BLaER1 treated with 17β-estradiol and CSF1 and Interleukin-3, amounts not matched to agents 10 nM and 100 nM (cell line): Measurements from ENCODE around the gene FIG4.
"Not testable (repeated sequence)": the region's sequence is repeated elsewhere in the genome, so short reads cannot be mapped to it uniquely, and the experiment has no call there.

Experiments
- H3K27ac ChIP-seq, 11 experiments: shearing (Covaris generic); formaldehyde crosslinking; 2 replicates each; pipeline ENCODE4 v1.8.1; 2022
- H3K27me3 ChIP-seq, 11 experiments: shearing (Covaris generic); formaldehyde crosslinking; 2 replicates each; pipeline ENCODE4 v1.8.1; 2022
- H3K36me3 ChIP-seq, 11 experiments: shearing (Covaris generic); formaldehyde crosslinking; 2 replicates each; pipeline ENCODE4 v1.8.1; 2022
- H3K4me1 ChIP-seq, 10 experiments: shearing (Covaris generic); formaldehyde crosslinking; 2 replicates each; pipeline ENCODE4 v1.8.1; 2022
- H3K4me2 ChIP-seq, 11 experiments: shearing (Covaris generic); formaldehyde crosslinking; 2 replicates each; pipeline ENCODE4 v1.8.1; 2022
- H3K4me3 ChIP-seq, 10 experiments: shearing (Covaris generic); formaldehyde crosslinking; 2 replicates each; pipeline ENCODE4 v1.8.1; 2022
- H3K9ac ChIP-seq, 11 experiments: shearing (Covaris generic); formaldehyde crosslinking; 2 replicates each; pipeline ENCODE4 v1.8.1; 2022
- H3K9me3 ChIP-seq, 11 experiments: shearing (Covaris generic); formaldehyde crosslinking; replicated peaks in 1 of 11; 2 replicates each; pipeline ENCODE4 v1.8.1; 2022
- H4K20me1 ChIP-seq, 11 experiments: shearing (Covaris generic); formaldehyde crosslinking; 2 replicates each; pipeline ENCODE4 v1.8.1; 2022
- Cebpa-rat ChIP-seq, 11 experiments: shearing (Covaris generic); IDR thresholded peaks; 2 replicates each; pipeline ENCODE4 v1.8.1; 2022

Gene FIG4

DNA sequence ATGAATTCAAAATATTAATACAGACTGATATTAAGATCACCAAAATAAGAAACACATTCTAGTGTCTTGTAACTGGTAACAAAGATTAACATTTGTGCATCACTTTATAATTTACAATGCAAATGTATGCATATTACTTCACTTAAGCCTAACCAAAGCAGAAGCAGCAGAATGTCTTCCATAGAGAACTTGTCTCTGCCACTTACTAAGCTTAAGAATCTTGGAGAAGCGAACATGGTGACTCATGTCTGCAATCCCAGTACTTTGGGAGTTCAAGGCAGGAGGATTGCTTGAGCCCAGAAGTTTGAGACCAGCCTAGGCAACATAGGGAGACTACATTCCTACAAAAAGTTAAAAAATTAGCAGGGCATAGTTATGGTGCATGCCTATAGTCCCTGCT is 18.9 kb upstream of the FIG4 start:
- H3K4me2 ChIP-seq, result no peak overlapping the region
- no peak overlapping the region for H3K4me3 ChIP-seq
- no peaks in the 10 kb centered on the region for H3K4me1 ChIP-seq
- H3K27ac ChIP-seq, result no peak overlapping the region
- no peak overlapping the region for H3K9ac ChIP-seq
- no peaks in the 10 kb centered on the region; a peak in 1 of 22 replicates for H3K27me3 ChIP-seq
- peaks cover 0 to 4% (median 0%) of the 10 kb centered on the region in 11 experiments; a peak in 1 of 22 replicates for H3K36me3 ChIP-seq
- no peak for TF ChIP-seq Cebpa-rat (IDR thresholded peaks at IDR 0.05)
- peaks cover 0 to 8% (median 0%) of the 10 kb centered on the region in 11 experiments; a peak in 5 of 22 replicates for H3K9me3 ChIP-seq
- no peaks in the 10 kb centered on the region for H4K20me1 ChIP-seq

DNA sequence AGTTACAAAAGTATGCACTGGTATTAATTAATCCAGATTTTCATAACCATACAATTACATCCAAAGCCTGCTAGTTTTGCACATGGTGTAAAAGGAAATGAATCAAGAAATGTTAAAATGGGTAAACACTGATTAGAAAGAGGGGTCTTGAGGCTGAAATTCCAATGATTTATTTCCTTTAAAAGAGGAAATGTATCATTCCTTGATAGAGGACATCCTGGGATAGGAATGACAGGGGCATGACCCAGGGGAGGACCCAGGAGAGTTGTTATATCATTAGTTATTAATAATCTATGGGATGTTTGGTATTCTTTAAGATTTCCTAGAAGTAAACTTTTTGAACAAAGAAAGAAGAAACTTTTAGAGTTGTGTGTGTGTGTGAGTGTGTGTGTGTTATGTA is 18.3 kb upstream of the FIG4 start:
- no peaks in the 10 kb centered on the region for H4K20me1 ChIP-seq
- no peak overlapping the region for H3K9ac ChIP-seq
- no peak overlapping the region for H3K4me3 ChIP-seq
- TF ChIP-seq Cebpa-rat (IDR thresholded peaks at IDR 0.05), result no peak
- H3K36me3 ChIP-seq, result peaks cover 0 to 4% (median 0%) of the 10 kb centered on the region in 11 experiments; a peak in 1 of 22 replicates
- H3K4me2 ChIP-seq, result no peak overlapping the region
- no peak overlapping the region for H3K27ac ChIP-seq
- no peaks in the 10 kb centered on the region; a peak in 1 of 22 replicates for H3K27me3 ChIP-seq
- peaks cover 0 to 8% (median 0%) of the 10 kb centered on the region in 11 experiments; a peak in 5 of 22 replicates for H3K9me3 ChIP-seq
- H3K4me1 ChIP-seq, result no peaks in the 10 kb centered on the region

DNA sequence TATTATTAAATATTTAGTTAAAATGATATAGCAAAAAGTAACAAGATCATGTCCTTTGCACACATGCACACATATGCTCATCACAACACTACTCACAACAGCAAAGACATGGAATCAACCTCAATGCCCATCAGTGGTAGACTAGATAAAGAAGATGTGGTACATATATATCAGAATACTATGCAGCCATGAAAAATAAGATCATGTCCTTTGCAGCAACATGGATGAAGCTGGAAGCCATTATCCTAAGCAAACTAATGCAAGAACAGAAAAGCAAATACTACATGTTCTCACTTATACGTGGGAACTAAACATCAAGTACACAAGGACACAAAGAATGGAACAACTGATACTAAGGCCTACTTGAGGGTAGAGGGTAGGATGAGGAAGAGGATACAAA is 14.4 kb upstream of the FIG4 start:
- Histone ChIP-seq H3K4me3 (no peak overlapping the region), H3K4me1 (peaks cover 0 to 8% (median 0%) of the 10 kb centered on the region in 10 experiments; a peak in 2 of 20 replicates), H3K27ac (no peak overlapping the region), H4K20me1 (no peaks in the 10 kb centered on the region), H3K9me3 (peaks cover 0 to 4% (median 0%) of the 10 kb centered on the region in 11 experiments; a peak in 3 of 22 replicates), H3K27me3 (no peaks in the 10 kb centered on the region; a peak in 1 of 22 replicates), H3K4me2 (no peak overlapping the region), H3K36me3 (no peaks in the 10 kb centered on the region; a peak in 1 of 22 replicates), H3K9ac (no peak overlapping the region)
- no peak for TF ChIP-seq Cebpa-rat (IDR thresholded peaks at IDR 0.05)

DNA sequence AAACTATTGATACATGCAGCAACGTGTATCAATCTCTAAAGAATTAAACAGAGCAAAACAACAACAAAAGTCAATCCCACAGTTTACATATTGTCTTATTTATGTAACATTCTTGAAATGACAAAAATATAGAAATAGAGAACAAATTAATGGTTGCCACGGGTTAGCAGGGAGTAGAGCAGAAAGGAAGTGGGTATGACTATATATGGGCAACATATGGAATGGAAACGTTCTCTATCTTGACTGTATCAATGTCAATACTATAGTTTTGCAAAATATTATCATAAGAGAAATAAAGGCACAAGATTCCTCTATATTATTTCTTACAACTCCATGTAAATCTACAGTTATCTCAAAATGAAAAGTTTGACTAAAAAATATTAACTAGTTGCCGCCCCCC is 12.9 kb upstream of the FIG4 start:
- TF ChIP-seq Cebpa-rat (IDR thresholded peaks at IDR 0.05), result no peak
- H3K36me3 ChIP-seq, result no peaks in the 10 kb centered on the region; a peak in 1 of 22 replicates
- peaks cover 0 to 4% (median 0%) of the 10 kb centered on the region in 11 experiments; a peak in 3 of 22 replicates for H3K9me3 ChIP-seq
- H3K4me3 ChIP-seq, result no peak overlapping the region
- H3K9ac ChIP-seq, result no peak overlapping the region
- H3K27me3 ChIP-seq, result no peaks in the 10 kb centered on the region; a peak in 1 of 22 replicates
- H3K4me1 ChIP-seq, result peaks cover 0 to 8% (median 0%) of the 10 kb centered on the region in 10 experiments; a peak in 2 of 20 replicates
- H3K27ac ChIP-seq, result no peak overlapping the region
- no peak overlapping the region for H3K4me2 ChIP-seq
- no peaks in the 10 kb centered on the region for H4K20me1 ChIP-seq

DNA sequence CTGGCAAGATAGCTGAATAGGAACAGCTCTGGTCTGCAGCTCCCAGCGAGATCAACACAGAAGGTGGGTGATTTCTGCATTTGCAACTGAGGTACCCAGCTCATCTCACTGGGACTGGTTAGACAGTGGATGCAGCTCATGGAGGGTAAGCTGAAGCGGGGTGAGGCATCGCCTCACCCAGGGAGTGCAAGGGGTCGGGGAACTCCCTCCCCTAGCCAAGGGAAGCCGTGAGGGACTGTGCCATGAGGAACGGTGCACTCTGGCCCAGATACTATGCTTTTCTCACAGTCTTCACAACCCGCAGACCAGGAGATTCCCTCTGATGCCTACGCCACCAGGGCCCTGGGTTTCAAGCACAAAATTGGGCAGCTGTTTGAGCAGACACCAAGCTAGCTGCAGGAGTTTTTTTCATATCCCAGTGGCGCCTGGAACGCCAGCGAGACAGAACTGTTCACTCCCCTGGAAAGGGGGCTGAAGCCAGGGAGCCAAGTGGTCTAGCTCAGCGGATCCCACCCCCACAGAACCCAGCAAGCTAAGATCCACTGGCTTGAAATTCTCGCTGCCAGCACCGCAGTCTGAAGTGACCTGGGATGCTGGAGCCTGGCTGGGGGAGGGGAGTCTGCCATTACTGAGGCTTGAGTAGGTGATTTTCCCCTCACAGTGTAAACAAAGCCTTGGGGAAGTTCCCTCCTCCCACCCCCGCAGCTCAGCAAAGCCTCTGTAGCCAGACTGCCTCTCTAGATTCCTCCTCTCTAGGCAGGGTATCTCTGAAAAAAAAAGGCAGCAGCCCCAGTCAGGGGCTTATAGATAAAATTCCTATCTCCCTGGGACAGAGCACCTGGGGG is 12.2 kb upstream of the FIG4 start:
- H3K4me1 ChIP-seq, H4K20me1 ChIP-seq, H3K27me3 ChIP-seq, H3K4me3 ChIP-seq, H3K27ac ChIP-seq, H3K9me3 ChIP-seq, H3K36me3 ChIP-seq: not testable (repeated sequence)
- 0 out of 22 replicates have a peak overlapping the region, but pooled peaks of 1 of the 11 experiments have one; percentile 41 for H3K9ac ChIP-seq
- peak overlapping the region in 1 of 11 experiments; percentile 10; a peak in 1 of 22 replicates for H3K4me2 ChIP-seq

DNA sequence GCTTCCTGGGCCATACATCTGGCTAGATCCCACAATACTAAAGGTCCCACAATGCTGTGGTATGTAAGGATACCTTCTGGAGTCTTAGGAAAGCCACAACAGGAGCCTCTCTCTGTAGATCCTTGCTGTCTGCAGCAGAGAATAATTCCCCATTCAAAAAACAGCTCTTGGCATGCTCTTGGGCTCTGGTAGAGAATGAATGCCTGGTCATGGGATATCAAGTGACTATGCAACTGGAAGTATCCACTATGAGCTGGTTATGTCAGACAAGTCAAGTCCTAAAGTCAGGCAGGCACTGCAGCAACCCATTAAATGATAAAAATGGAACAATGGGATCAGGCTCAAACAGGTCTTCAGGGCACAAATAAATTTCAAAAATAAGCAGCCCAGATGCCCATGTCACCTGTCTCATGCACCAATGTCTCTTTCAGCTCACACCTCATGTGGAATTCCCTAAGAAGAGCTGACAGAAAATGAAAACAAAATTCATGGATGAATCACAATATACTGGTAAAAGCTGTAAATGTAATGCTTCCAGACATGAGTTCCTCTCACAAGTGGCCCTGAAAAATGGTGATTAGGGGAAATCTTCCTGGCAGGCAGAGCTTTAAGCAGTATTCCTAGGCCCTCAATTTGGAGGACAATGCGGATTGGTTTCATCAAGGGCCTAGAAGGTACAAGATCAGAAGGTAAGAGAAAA is 4.4 kb upstream of the FIG4 start:
- Histone ChIP-seq H3K4me3 (no peak overlapping the region), H3K4me2 (peak overlapping the region in 9 of 11 experiments; percentile 5 to 89 (median 29); a peak in 15 of 22 replicates), H3K27ac (peak overlapping the region in 9 of 11 experiments; percentile 0 to 69 (median 41); a peak in 11 of 22 replicates)

DNA sequence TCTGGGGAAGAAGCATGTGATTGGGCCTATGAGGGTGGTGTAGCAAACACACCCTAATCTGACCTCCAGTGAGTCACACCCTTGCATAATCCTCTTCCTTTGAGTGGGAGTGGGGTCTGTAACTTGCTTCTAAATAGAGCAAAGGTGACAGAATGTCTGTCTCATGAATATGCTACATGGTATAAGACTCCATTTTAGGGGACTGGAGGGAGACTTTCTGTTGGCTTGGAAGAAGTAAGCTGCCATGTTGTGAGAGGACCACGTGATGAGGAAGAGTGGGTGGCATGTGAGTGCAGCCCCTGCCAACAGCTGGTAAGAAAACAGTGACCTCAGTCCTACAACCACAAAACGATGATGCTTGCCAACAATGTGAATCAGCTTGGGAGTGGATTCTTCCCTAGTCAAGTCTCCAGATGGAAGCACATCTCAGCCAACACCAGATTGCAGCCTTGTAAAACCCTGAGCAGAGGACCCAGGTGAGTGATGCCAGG is 3.8 kb upstream of the FIG4 start:
- Histone ChIP-seq H3K27ac (peak overlapping the region in 9 of 11 experiments; percentile 0 to 69 (median 35); a peak in 11 of 22 replicates), H3K4me1 (peaks cover 24 to 52% (median 34%) of the 10 kb centered on the region in 10 experiments), H3K36me3 (no peaks in the 10 kb centered on the region), H3K9me3 (peaks cover 0 to 17% (median 7%) of the 10 kb centered on the region in 11 experiments; a peak in 15 of 22 replicates), H3K27me3 (no peaks in the 10 kb centered on the region), H3K4me2 (peak overlapping the region in 9 of 11 experiments; percentile 5 to 89 (median 29); a peak in 15 of 22 replicates), H4K20me1 (no peaks in the 10 kb centered on the region), H3K9ac (peak overlapping the region in 1 of 11 experiments; percentile 23; a peak in 1 of 22 replicates), H3K4me3 (no peak overlapping the region)
- TF ChIP-seq Cebpa-rat (IDR thresholded peaks at IDR 0.05), result no peak; a peak in 1 of 22 replicates

More for the DNA sequence above, 4.4 kb upstream of the FIG4 start:
- Histone ChIP-seq H3K4me1 (peaks cover 18 to 46% (median 29%) of the 10 kb centered on the region in 10 experiments), H3K9ac (peak overlapping the region in 1 of 11 experiments; percentile 23; a peak in 1 of 22 replicates), H3K9me3 (peaks cover 0 to 17% (median 7%) of the 10 kb centered on the region in 11 experiments; a peak in 15 of 22 replicates), H3K27me3 (no peaks in the 10 kb centered on the region), H4K20me1 (no peaks in the 10 kb centered on the region), H3K36me3 (no peaks in the 10 kb centered on the region)
- no peak for TF ChIP-seq Cebpa-rat (IDR thresholded peaks at IDR 0.05)

DNA sequence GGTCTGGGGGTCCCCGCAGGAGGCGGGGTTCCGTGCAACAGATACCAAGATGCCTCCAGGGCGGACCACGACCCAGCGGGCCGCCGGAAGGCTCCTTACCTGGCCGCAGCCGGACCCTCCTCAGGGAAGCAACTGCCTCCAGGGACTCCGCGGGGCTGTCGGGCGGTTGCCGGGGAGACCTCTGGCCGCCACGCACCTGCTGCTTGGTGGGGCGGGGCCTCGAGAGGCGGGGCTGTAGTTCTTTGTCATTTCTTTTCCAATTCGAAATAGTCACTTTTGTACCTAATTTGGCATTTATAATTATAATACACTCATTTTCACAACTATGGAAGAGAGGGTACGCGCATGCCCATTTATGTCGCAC is 741 bp upstream of the FIG4 start:
- H3K36me3 ChIP-seq, result peaks cover 0 to 10% (median 0%) of the 10 kb centered on the region in 11 experiments; a peak in 4 of 22 replicates
- H3K4me1 ChIP-seq, result peaks cover 34 to 66% (median 47%) of the 10 kb centered on the region in 10 experiments
- H3K4me3 ChIP-seq, result peak overlapping the region; percentile 72 to 91 (median 87)
- peaks cover 0 to 9% (median 0%) of the 10 kb centered on the region in 11 experiments; a peak in 3 of 22 replicates for H4K20me1 ChIP-seq
- H3K27ac ChIP-seq, result peak overlapping the region; percentile 63 to 87 (median 82)
- H3K9ac ChIP-seq, result peak overlapping the region; percentile 64 to 88 (median 83)
- peaks cover 0 to 9% (median 0%) of the 10 kb centered on the region in 11 experiments; a peak in 1 of 22 replicates for H3K9me3 ChIP-seq
- no peaks in the 10 kb centered on the region for H3K27me3 ChIP-seq
- TF ChIP-seq Cebpa-rat (IDR thresholded peaks at IDR 0.05), result no peak
- peak overlapping the region; percentile 88 to 99 (median 96) for H3K4me2 ChIP-seq
